ENCODE results near the gene PMEL. TPM values are rescaled to one million over a fixed set of nuclear protein-coding genes. Genes with fewer than 3 reads are reported as not detected.

Gene PMEL
- total RNA-seq, 1 donor from 2014 or later = 136 TPM

DNA sequence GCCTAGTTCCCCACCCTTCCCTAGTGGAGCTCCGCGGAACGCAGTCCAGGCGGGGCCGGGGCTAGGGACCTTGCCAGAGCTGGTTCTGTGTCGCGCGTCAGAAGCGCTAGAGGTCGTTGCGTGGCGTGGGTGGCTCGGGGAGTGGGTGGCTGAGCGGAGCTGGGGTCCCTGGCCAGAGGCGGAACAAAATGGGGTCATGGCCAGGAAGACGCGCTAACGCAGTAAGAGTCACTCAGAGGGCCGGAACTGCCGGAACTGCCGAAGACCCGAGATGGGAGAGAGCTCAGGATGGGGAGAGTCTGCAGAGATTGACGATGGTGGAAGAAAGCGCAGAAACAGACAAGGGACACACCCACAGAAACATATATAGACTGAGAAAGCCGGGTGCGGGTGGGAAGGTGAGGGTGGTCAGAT is 30.1 kb downstream of the PMEL start:
- Mint-ChIP-seq H3K27ac (no peak overlapping the region), H3K4me3 (no peak overlapping the region), H3K9me3 (no peaks in the 10 kb centered on the region), H3K27me3 (peaks cover 46% of the 10 kb centered on the region), H3K4me1 (ENCODE audit: unreplicated experiment) (peaks cover 21% of the 10 kb centered on the region), H3K36me3 (no peaks in the 10 kb centered on the region)
- TF ChIP-seq, protein P1, sequence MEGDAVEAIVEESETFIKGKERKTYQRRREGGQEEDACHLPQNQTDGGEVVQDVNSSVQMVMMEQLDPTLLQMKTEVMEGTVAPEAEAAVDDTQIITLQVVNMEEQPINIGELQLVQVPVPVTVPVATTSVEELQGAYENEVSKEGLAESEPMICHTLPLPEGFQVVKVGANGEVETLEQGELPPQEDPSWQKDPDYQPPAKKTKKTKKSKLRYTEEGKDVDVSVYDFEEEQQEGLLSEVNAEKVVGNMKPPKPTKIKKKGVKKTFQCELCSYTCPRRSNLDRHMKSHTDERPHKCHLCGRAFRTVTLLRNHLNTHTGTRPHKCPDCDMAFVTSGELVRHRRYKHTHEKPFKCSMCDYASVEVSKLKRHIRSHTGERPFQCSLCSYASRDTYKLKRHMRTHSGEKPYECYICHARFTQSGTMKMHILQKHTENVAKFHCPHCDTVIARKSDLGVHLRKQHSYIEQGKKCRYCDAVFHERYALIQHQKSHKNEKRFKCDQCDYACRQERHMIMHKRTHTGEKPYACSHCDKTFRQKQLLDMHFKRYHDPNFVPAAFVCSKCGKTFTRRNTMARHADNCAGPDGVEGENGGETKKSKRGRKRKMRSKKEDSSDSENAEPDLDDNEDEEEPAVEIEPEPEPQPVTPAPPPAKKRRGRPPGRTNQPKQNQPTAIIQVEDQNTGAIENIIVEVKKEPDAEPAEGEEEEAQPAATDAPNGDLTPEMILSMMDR (conservative IDR thresholded peaks at IDR 0.05) = no peak
- DNase-seq (ENCODE audit: extremely low spot score, unreplicated experiment) = no peak

DNA sequence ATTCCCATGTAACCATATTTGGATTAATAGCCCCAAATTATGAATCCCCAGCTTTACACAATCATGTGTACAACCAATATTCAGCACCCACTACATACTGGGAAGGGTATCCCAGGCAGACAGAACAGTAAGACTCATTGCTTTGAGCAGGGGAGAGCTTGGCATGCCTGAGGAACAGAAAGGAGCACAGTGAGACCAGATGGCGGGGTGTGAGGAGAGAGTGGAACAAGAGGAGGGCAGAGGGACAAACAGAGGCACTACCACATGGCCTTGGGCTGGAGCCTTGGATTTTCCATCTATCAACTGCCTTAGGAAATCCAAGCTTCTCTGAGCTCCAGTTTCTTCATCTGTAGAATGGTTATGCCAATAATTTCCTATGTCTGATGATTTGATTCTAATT is 31.1 kb downstream of the PMEL start:
- TF ChIP-seq, protein P1 (conservative IDR thresholded peaks at IDR 0.05) = no peak
- Mint-ChIP-seq H3K27ac (no peak overlapping the region), H3K27me3 (peaks cover 46% of the 10 kb centered on the region)

DNA sequence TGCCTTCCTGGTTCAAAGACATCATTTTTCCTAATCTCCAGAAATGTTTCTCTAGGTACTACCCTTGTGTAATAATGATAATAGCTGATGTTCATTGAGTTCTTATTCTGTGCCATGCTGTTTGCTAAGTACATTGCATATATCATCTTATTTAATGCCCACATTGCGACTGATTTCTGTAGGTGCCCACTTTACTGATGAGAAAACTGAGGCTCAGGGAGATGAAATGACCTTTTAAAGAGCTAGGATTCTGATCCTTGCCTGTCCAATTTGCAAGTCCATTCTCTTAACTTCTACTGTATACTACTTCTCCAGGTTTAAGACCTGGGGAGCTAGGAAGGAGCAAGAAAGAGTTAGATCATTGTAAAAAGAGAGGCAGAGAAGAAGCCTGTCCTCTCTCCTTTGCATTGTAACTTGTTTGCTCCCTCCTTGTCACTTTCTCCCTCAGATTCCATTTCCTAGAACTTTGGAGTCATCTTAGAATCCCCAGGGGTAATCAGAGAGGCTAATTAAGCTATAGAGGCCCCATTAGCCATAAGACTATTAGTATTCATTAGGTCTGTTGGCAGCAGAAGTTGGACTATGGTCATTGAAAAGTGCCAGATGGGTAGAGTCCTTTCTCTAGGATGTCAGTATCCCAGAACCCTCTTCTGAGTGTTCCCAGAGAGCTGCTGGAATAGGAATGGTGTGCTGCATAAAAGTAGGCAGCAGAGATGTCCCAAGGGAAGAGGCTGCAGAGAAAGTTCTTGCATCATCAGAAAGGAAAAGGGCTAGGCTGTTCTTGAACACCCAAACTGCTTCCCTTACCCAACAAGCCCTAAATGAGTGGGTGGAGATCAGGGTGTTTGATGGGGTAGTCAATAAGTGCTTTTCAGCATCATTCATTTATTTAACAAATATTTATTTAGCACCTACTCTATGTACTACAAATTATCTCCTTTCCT is 31.8 kb downstream of the PMEL start:
- Mint-ChIP-seq H3K27ac (peak overlapping the region; percentile 77), H3K4me3 (peak overlapping the region; percentile 45), H3K27me3 (peaks cover 46% of the 10 kb centered on the region), H3K9me3 (no peaks in the 10 kb centered on the region), H3K4me1 (ENCODE audit: unreplicated experiment) (peaks cover 22% of the 10 kb centered on the region), H3K36me3 (no peaks in the 10 kb centered on the region)
- TF ChIP-seq, protein P1 (conservative IDR thresholded peaks at IDR 0.05) = no peak
- no peak for DNase-seq (ENCODE audit: extremely low spot score, unreplicated experiment)

More for the DNA sequence above, 31.1 kb downstream of the PMEL start:
- Mint-ChIP-seq H3K4me1 (ENCODE audit: unreplicated experiment) (peaks cover 19% of the 10 kb centered on the region), H3K9me3 (no peaks in the 10 kb centered on the region), H3K4me3 (no peak overlapping the region), H3K36me3 (no peaks in the 10 kb centered on the region)
- DNase-seq (ENCODE audit: extremely low spot score, unreplicated experiment) = no peak

GRCh38 chr12:55933169-55933798 is 32.6 kb downstream of the PMEL start:
- peaks cover 46% of the 10 kb centered on the region for H3K27me3 Mint-ChIP-seq
- no peaks in the 10 kb centered on the region for H3K36me3 Mint-ChIP-seq
- H3K9me3 Mint-ChIP-seq = no peaks in the 10 kb centered on the region
- no peak for DNase-seq (ENCODE audit: extremely low spot score, unreplicated experiment)
- TF ChIP-seq, protein P1 (conservative IDR thresholded peaks at IDR 0.05) = no peak
- peak overlapping the region; percentile 77 for H3K27ac Mint-ChIP-seq
- H3K4me1 Mint-ChIP-seq (ENCODE audit: unreplicated experiment) = peaks cover 22% of the 10 kb centered on the region
- H3K4me3 Mint-ChIP-seq = peak overlapping the region; percentile 97

DNA sequence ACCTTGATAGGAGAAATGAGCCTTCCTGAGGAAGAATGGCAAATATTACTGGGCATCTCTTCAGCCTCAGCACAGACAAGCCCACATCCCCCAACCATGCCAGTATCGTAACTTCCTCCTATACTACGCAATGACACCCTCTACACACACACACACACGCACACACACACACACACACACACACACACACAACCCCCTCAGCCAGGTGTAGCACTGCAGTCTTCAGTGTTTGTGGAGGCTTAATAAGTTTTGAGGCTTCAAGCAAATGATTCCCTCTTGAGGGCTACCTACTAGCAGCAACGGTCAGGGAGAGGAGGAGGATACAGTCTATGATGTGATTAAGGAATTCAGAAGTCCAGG is 33.3 kb downstream of the PMEL start:
- Mint-ChIP-seq H3K36me3 (no peaks in the 10 kb centered on the region), H3K4me3 (peak overlapping the region; percentile 97), H3K4me1 (ENCODE audit: unreplicated experiment) (peaks cover 22% of the 10 kb centered on the region), H3K27ac (peak overlapping the region; percentile 77), H3K27me3 (peaks cover 46% of the 10 kb centered on the region), H3K9me3 (no peaks in the 10 kb centered on the region)
- TF ChIP-seq, protein P1 (conservative IDR thresholded peaks at IDR 0.05) = no peak
- DNase-seq (ENCODE audit: extremely low spot score, unreplicated experiment) = no peak
